Measurements from ENCODE around the gene RGS12. TPM values are rescaled to one million over a fixed set of nuclear protein-coding genes. Genes with fewer than 3 reads are reported as not detected.

Gene RGS12
- total and polyA plus RNA-seq, 2 of the 8 experiments (the other 6 are each of a cell fraction or from before 2014, with no cell fraction given), result 6.0 to 16.4 TPM

- no peak for TF ChIP-seq CTCF (IDR thresholded peaks at IDR 0.05; ENCODE audit: control extremely low read depth in 1 of 3, insufficient read depth in 1 of 3, low read depth in 1 of 3, low read length in 3 of 3)
- no peak for TF ChIP-seq ZNF274 (IDR thresholded peaks at IDR 0.05; ENCODE audit: borderline replicate concordance, extremely low read depth, low read length)
- no peak for TF ChIP-seq TCF12 (IDR thresholded peaks at IDR 0.05; ENCODE audit: low read depth, low read length)
- TF ChIP-seq KDM4A (IDR thresholded peaks at IDR 0.05; ENCODE audit: low read depth, low read length, severe bottlenecking), result no peak
- no peak for TF ChIP-seq CHD2 (IDR thresholded peaks at IDR 0.05; ENCODE audit: low read length)
- TF ChIP-seq GTF2F1 (IDR thresholded peaks at IDR 0.05; ENCODE audit: borderline replicate concordance, low read depth, low read length), result no peak
Observed at GRCh38 chr4:3245676-3246075, 47.1 kb upstream of the RGS12 start (continued).

Data from H1 (cell line).